Mesothelial cell of epicardium (in vitro differentiated cells): Measurements from ENCODE around the gene NEDD9. TPM values are rescaled to one million over a fixed set of nuclear protein-coding genes. Genes with fewer than 3 reads are reported as not detected.
A peak's percentile ranks its signal among the peaks of the same experiment; 100 is the strongest.

Source experiments
- DNase-seq, 2 experiments: peaks; one replicate each; pipeline ENCODE4 v3.0.0; 2021; ENCODE audit warnings: low spot score in 2 of 2; ENCODE audit not compliant: unreplicated experiment in 2 of 2
- H3K27ac Mint-ChIP-seq: 2 replicates; pipeline ENCODE4 v1.8.0; 2021; ENCODE audit warnings: mixed read lengths
- H3K27me3 Mint-ChIP-seq: 2 replicates; pipeline ENCODE4 v1.8.0; 2021; ENCODE audit warnings: low read depth, mixed read lengths
- H3K36me3 Mint-ChIP-seq: 2 replicates; pipeline ENCODE4 v1.8.0; 2021; ENCODE audit warnings: mixed read lengths
- H3K4me1 Mint-ChIP-seq: 2 replicates; pipeline ENCODE4 v1.8.0; 2021; ENCODE audit warnings: mixed read lengths
- H3K4me3 Mint-ChIP-seq: 2 replicates; pipeline ENCODE4 v1.8.0; 2021; ENCODE audit warnings: mild to moderate bottlenecking, moderate library complexity, mixed read lengths
- H3K9me3 Mint-ChIP-seq: 2 replicates; pipeline ENCODE4 v1.8.0; 2021; ENCODE audit warnings: mixed read lengths
- total RNA-seq: library from RNA; stranded (reverse); gene quantifications from 3 replicates; pipeline ENCODE4 v1.2.1, GENCODE V29; 2021
- TF ChIP-seq, protein P1 (sequence below): fragments of 200-600 bp; sonication (generic); IDR thresholded peaks from one replicate; pipeline ENCODE4 v1.5.0; 2021; ENCODE audit warnings: antibody characterized with exemption; ENCODE audit not compliant: unreplicated experiment

NEDD9 gene
- total RNA-seq, 1 donor from 2014 or later, result 28.6 TPM

DNA sequence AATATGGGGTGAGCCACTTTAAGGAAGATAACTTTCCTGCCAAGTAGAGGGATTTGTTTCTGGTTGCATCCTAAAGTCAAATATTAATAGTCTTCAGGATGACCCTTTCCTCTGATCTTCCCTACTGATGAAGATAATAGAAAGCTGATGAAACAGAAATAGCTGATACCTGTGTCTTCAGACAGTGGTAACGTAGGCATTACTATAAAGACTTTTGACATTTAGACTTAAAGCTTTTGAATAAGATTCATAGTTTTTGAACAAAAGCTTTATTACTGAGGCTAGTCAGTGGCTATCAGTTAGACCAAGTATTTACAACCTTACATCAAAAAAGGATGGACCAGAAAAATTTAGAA, 1.4 kb downstream of the NEDD9 start:
- Mint-ChIP-seq H3K36me3 (peaks cover 4% of the 10 kb centered on the region), H3K4me1 (peaks cover 66% of the 10 kb centered on the region), H3K27me3 (no peaks in the 10 kb centered on the region), H3K27ac (peak overlapping the region; percentile 97), H3K4me3 (peak overlapping the region; percentile 85), H3K9me3 (peaks cover 4% of the 10 kb centered on the region)
- DNase-seq, result no peak
- TF ChIP-seq, protein P1, sequence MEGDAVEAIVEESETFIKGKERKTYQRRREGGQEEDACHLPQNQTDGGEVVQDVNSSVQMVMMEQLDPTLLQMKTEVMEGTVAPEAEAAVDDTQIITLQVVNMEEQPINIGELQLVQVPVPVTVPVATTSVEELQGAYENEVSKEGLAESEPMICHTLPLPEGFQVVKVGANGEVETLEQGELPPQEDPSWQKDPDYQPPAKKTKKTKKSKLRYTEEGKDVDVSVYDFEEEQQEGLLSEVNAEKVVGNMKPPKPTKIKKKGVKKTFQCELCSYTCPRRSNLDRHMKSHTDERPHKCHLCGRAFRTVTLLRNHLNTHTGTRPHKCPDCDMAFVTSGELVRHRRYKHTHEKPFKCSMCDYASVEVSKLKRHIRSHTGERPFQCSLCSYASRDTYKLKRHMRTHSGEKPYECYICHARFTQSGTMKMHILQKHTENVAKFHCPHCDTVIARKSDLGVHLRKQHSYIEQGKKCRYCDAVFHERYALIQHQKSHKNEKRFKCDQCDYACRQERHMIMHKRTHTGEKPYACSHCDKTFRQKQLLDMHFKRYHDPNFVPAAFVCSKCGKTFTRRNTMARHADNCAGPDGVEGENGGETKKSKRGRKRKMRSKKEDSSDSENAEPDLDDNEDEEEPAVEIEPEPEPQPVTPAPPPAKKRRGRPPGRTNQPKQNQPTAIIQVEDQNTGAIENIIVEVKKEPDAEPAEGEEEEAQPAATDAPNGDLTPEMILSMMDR, result no peak

DNA sequence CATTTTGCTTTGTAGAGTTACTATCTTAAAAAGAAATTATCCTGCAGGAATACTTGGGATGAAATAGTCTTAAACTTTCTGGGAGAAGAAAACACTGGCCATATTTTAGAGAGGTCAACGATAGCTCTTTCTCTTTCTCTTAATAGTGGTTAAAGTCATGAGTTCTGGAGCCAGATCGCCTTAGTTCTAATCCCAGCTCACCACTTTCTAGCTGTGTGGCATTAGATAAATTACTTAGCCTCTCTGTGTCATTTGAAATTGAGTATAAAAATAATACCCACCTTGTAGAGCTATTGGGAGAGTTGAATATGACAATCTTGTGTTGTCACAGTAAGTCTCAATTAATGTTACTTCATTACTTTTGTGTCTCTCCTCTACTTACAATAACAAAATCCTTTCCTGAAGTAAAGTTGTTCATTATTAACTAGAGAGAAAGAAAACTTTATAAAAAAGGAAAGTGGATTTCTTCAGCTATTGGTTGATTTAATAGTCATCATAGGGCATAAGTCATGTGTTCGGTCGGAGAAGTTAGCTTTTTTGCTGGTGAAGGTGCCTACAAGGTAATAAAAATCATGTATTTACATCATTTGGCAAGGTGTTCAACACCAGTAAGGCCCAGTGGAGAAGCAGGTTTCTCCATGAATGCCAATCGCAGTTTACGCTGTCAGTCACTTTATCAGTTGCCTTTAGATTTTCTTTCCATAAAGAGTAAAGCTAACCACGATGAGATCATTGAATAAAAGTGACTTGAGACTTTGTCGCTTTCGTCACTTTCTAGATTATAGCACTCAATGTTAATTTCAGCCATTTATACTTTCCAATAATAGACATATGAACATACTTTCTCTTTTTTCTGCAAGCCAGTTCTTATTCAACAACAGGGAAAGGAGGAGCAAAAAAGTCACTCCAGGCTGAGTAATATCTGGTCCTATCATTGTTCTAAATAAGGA, 2.0 kb downstream of the NEDD9 start:
- Mint-ChIP-seq H3K36me3 (peaks cover 7% of the 10 kb centered on the region), H3K4me3 (peak overlapping the region; percentile 85), H3K27me3 (no peaks in the 10 kb centered on the region), H3K27ac (peak overlapping the region; percentile 97), H3K4me1 (peaks cover 63% of the 10 kb centered on the region), H3K9me3 (peaks cover 7% of the 10 kb centered on the region)
- TF ChIP-seq, protein P1, result no peak
- DNase-seq, result no peak

DNA sequence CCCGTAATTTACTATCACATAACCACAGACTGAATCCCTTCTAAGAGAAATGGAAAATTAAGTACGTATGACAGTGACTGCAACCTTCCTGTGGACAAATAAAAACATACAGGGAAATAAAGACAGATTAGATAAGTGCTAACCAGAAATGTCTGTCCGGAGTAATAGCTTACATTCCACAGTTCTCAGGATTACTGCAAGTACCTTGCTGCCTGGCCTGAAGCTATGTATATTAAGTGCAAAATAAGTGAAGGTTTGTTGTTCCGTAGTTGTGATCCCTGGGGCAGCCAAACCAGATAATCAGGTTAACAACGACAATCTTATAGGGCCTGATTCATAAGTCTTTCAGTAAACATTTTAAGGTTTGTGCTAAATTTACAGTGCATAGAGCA, 2.8 kb downstream of the NEDD9 start:
- Mint-ChIP-seq H3K4me1 (peaks cover 68% of the 10 kb centered on the region), H3K27me3 (no peaks in the 10 kb centered on the region), H3K9me3 (peaks cover 7% of the 10 kb centered on the region), H3K36me3 (peaks cover 7% of the 10 kb centered on the region), H3K27ac (peak overlapping the region; percentile 97), H3K4me3 (peak overlapping the region; percentile 85)
- DNase-seq, result no peak
- TF ChIP-seq, protein P1, result no peak

DNA sequence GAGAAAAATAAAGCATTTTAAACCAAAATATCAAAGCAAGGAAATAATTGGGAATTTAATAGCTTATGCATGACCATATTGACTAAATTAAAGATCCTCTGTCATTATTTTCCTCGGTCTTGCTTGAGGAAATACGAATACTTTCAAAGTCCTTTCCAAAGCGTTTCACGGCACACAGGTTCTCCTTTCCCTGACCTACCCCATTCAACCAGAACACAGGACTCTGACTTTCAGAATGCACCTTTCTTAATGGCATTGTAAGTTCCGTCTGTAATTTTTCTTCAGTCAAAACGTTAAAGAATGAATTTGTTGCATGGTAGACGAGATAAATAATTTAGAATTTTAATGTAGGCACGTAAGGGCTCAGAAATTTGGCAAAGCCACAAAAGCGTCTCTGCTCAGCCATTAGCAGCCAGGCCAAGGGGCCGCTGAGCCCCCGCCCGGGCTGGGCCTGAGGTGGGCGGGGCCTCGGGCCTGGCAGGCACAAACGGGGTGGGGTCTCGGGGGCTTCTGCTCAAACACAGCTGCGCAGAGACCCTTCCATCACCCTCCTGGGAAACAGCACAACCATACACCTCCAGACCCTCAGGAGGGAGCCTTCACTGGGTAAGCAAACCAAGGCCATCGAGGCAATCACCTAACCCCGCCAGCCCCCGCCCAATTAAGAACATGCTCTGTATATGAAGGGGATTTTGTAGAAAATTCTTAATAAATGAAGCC, 3.4 kb downstream of the NEDD9 start:
- H3K4me3 Mint-ChIP-seq, result peak overlapping the region; percentile 85
- peaks cover 7% of the 10 kb centered on the region for H3K36me3 Mint-ChIP-seq
- H3K27me3 Mint-ChIP-seq, result no peaks in the 10 kb centered on the region
- peak overlapping the region; percentile 97 for H3K27ac Mint-ChIP-seq
- DNase-seq, result no peak
- TF ChIP-seq, protein P1, result no peak
- H3K4me1 Mint-ChIP-seq, result peaks cover 70% of the 10 kb centered on the region
- H3K9me3 Mint-ChIP-seq, result peaks cover 7% of the 10 kb centered on the region

DNA sequence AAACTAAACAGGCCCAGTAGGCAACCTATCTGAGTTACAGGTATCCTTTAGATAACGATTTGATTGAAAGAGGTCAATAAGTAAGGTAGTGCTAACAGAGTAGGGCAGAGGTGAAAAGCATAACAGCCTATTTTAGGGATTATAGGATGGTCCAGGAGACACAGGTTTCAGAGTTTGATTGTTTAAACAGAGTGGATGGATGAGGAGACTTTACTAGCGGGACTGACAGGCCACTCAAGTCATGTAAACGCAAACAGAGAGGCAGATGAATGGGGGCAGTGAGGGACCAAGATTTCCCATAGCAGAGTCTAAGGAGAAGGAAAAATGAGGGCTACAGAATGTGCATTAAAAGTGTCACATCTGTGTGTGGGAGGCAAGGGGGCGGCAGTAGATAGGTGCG, 4.8 kb downstream of the NEDD9 start:
- TF ChIP-seq, protein P1, result no peak
- Mint-ChIP-seq H3K36me3 (peaks cover 7% of the 10 kb centered on the region), H3K27me3 (no peaks in the 10 kb centered on the region), H3K4me3 (peak overlapping the region; percentile 15), H3K27ac (peak overlapping the region; percentile 68), H3K9me3 (peaks cover 7% of the 10 kb centered on the region), H3K4me1 (peaks cover 71% of the 10 kb centered on the region)
- DNase-seq, result no peak
